GM23338 (cell line): ENCODE results near the gene CMTR1. TPM values are rescaled to one million over a fixed set of nuclear protein-coding genes. Genes with fewer than 3 reads are reported as not detected.

Experiments used
- ATAC-seq: fragments of 200-7000 bp; cut with Tn5 transposase; 3 replicates; pipeline ENCODE4 v1.9.1; 2020
- DNase-seq: peaks from one replicate; pipeline ENCODE4 v3.0.0-alpha.2; 2015; ENCODE audit warnings: low spot score
- H2AFZ ChIP-seq: fragments of 200-600 bp; sonication (generic); 2 replicates; pipeline ENCODE4 v1.8.0; 2016; ENCODE audit warnings: antibody characterized with exemption, mild to moderate bottlenecking, moderate library complexity
- H3F3A ChIP-seq: fragments of 200-600 bp; sonication (generic); replicated peaks from 2 replicates; pipeline ENCODE4 v1.8.0; 2017; ENCODE audit warnings: antibody characterized with exemption, mixed run types, low read depth
- H3K27ac ChIP-seq: fragments of 200-600 bp; sonication (generic); 2 replicates; pipeline ENCODE4 v1.6.1; 2016; ENCODE audit warnings: low read depth
- H3K27me3 ChIP-seq: fragments of 200-600 bp; sonication (generic); 2 replicates; pipeline ENCODE4 v1.8.0; 2016; ENCODE audit warnings: mild to moderate bottlenecking, mixed run types, moderate library complexity; ENCODE audit not compliant: insufficient read depth
- H3K36me3 ChIP-seq: fragments of 200-600 bp; sonication (generic); 2 replicates; pipeline ENCODE4 v1.8.0; 2016; ENCODE audit warnings: mild to moderate bottlenecking; ENCODE audit not compliant: insufficient read depth
- H3K4me1 ChIP-seq: fragments of 200-600 bp; sonication (generic); 2 replicates; pipeline ENCODE4 v1.8.0; 2016; ENCODE audit warnings: mild to moderate bottlenecking, moderate library complexity; ENCODE audit not compliant: insufficient read depth
- H3K4me2 ChIP-seq: fragments of 200-600 bp; sonication (generic); 2 replicates; pipeline ENCODE4 v1.7.1; 2017; ENCODE audit warnings: mixed run types
- H3K4me3 ChIP-seq: fragments of 200-600 bp; sonication (generic); 2 replicates; pipeline ENCODE4 v1.6.1; 2016; ENCODE audit warnings: mixed run types
- H3K79me2 ChIP-seq: fragments of 200-600 bp; sonication (generic); replicated peaks from 2 replicates; pipeline ENCODE4 v1.8.0; 2017; ENCODE audit warnings: mild to moderate bottlenecking; ENCODE audit not compliant: insufficient read depth
- H3K9me2 ChIP-seq: fragments of 200-600 bp; sonication (generic); 2 replicates; pipeline ENCODE4 v1.8.0; 2017; ENCODE audit not compliant: insufficient read depth
- H4K20me1 ChIP-seq: fragments of 200-600 bp; sonication (generic); replicated peaks from 2 replicates; pipeline ENCODE4 v1.8.0; 2017; ENCODE audit warnings: mild to moderate bottlenecking; ENCODE audit not compliant: insufficient read depth
- H3K27ac Mint-ChIP-seq: 2 replicates; pipeline ENCODE4 v1.8.0; 2020; ENCODE audit warnings: inconsistent platforms, mild to moderate bottlenecking, moderate library complexity, mixed read lengths
- H3K27me3 Mint-ChIP-seq: 3 replicates; pipeline ENCODE4 v1.8.0; 2022; ENCODE audit warnings: low read depth, mild to moderate bottlenecking, moderate library complexity, mixed read lengths, inconsistent platforms; ENCODE audit not compliant: insufficient read depth, poor library complexity
- H3K36me3 Mint-ChIP-seq: 3 replicates; pipeline ENCODE4 v1.8.0; 2021; ENCODE audit warnings: low read depth, mild to moderate bottlenecking, inconsistent platforms, moderate library complexity, mixed read lengths
- H3K4me1 Mint-ChIP-seq: 3 replicates; pipeline ENCODE4 v1.8.0; 2020; ENCODE audit warnings: mild to moderate bottlenecking, inconsistent platforms, mixed read lengths
- H3K4me3 Mint-ChIP-seq: 3 replicates; pipeline ENCODE4 v1.8.0; 2021; ENCODE audit warnings: moderate library complexity, mild to moderate bottlenecking, inconsistent platforms, mixed read lengths
- H3K9me3 Mint-ChIP-seq: 3 replicates; pipeline ENCODE4 v1.8.0; 2020; ENCODE audit warnings: moderate library complexity, mild to moderate bottlenecking, inconsistent platforms, mixed read lengths
- CREB1 ChIP-seq: fragments of 250-450 bp; sonication (Bioruptor Pico); IDR thresholded peaks from 2 replicates; pipeline ENCODE4 v1.5.0; 2020; ENCODE audit warnings: low read depth, mild to moderate bottlenecking, moderate library complexity
- EZH2 ChIP-seq: fragments of 200-600 bp; sonication (generic); IDR thresholded peaks from one replicate; pipeline ENCODE4 v1.8.0; 2017; ENCODE audit warnings: antibody characterized with exemption, mild to moderate bottlenecking, low read depth; ENCODE audit not compliant: unreplicated experiment
- EZH2phosphoT487 ChIP-seq: fragments of 200-600 bp; sonication (generic); IDR thresholded peaks from one replicate; pipeline ENCODE4 v1.8.1; 2018; ENCODE audit warnings: antibody characterized with exemption; ENCODE audit not compliant: unreplicated experiment
- JUNB ChIP-seq: IDR thresholded peaks from one replicate; pipeline ENCODE4 v1.6.1; 2016; ENCODE audit warnings: antibody characterized with exemption; ENCODE audit not compliant: unreplicated experiment
- NANOG ChIP-seq: IDR thresholded peaks from 2 replicates; pipeline ENCODE4 v1.6.1; 2016; ENCODE audit warnings: antibody characterized with exemption, borderline replicate concordance
- POLR2AphosphoS5 ChIP-seq: IDR thresholded peaks from 2 replicates; pipeline ENCODE4 v1.6.1; 2016; ENCODE audit warnings: antibody characterized with exemption, low read depth
- STAT1 ChIP-seq: IDR thresholded peaks from one replicate; pipeline ENCODE4 v1.6.1; 2016; ENCODE audit warnings: antibody characterized with exemption; ENCODE audit not compliant: unreplicated experiment
- ZNF114 ChIP-seq: fragments of 250-450 bp; sonication (Bioruptor Pico); IDR thresholded peaks from 2 replicates; pipeline ENCODE4 v1.5.0; 2020; ENCODE audit warnings: mild to moderate bottlenecking, moderate library complexity
- ZNF331 ChIP-seq: fragments of 250-450 bp; sonication (Bioruptor Pico); IDR thresholded peaks from 2 replicates; pipeline ENCODE4 v1.5.0; 2020; ENCODE audit warnings: low read depth, mild to moderate bottlenecking, moderate library complexity
- ZNF462 ChIP-seq: fragments of 250-450 bp; sonication (Bioruptor Pico); IDR thresholded peaks from 2 replicates; pipeline ENCODE4 v1.5.0; 2020; ENCODE audit warnings: mild to moderate bottlenecking, moderate library complexity
- polyA plus RNA-seq: library from polyadenylated mRNA; unstranded; fragments of >200 nt; fragmentation: Nextera tagmentation; extraction: Ambion mirVana; gene quantifications from 2 replicates; pipeline ENCODE4 v1.2.1, GENCODE V29; 2016
- total RNA-seq: library from RNA; depleted of rRNA; stranded (reverse); fragments of >200 nt; shearing (Covaris generic); gene quantifications from 2 replicates; pipeline ENCODE4 v1.2.3, GENCODE V29; 2014
- TF ChIP-seq, protein P1 (sequence below): IDR thresholded peaks from one replicate; pipeline ENCODE4 v1.6.1; 2018; ENCODE audit warnings: antibody characterized with exemption; ENCODE audit not compliant: unreplicated experiment
- TF ChIP-seq, protein P2 (sequence below), 2 experiments: fragments of 200-600 bp in 1 of 2; sonication (generic) in 1 of 2; conservative IDR thresholded peaks; 2 replicates each; pipeline versions ENCODE4 v1.5.1 to v1.6.1; 2016 to 2017; ENCODE audit warnings: antibody characterized with exemption in 2 of 2, low read depth in 2 of 2, mild to moderate bottlenecking in 2 of 2, moderate library complexity in 1 of 2
- TF ChIP-seq, protein P3 (sequence below): IDR thresholded peaks from 2 replicates; pipeline ENCODE4 v1.6.1; 2016; ENCODE audit warnings: antibody characterized with exemption

CMTR1 gene
- total and polyA plus RNA-seq, 2 experiments from 2014 or later = 7.3 to 36.4 TPM

DNA sequence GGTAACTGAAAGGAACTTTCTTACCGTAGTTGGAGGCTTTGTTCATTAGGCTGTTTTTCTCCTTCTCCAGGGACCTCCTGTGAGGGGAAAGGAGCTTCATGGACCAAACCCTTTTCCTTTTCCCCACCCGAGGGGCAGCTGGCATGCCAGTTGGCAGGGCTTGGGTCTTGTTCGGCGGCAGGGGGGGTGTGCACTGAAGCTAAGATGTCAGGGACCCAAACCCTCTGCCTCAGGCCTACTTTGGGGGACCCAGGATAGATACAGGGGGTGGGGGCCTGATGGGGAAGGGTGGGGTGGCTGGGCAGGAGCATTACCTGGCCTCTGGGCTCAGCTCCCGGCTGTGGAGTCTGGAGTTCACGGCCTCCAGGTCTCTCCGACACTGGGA is 51.8 kb downstream of the CMTR1 start:
- H3K27ac ChIP-seq = no peak overlapping the region
- no peak for DNase-seq
- H3K4me1 ChIP-seq = peaks cover 17% of the 10 kb centered on the region
- H3K4me2 ChIP-seq = no peak overlapping the region
- H4K20me1 ChIP-seq = no peaks in the 10 kb centered on the region; the same call in none of the 2 replicates
- Mint-ChIP-seq H3K36me3 (peaks cover 6% of the 10 kb centered on the region; the same call in 1 of the 3 replicates), H3K9me3 (no peaks in the 10 kb centered on the region), H3K4me3 (no peak overlapping the region), H3K27ac (no peak overlapping the region), H3K4me1 (peaks cover 30% of the 10 kb centered on the region), H3K27me3 (peaks cover 4% of the 10 kb centered on the region)
- H3F3A ChIP-seq = 0 out of 2 replicates have a peak, but pooled peaks cover 6% of the 10 kb centered on the region
- TF ChIP-seq EZH2phosphoT487 (no peak), EZH2 (no peak), ZNF462 (CRISPR knock-in tag) (no peak), JUNB (no peak), NANOG (no peak), ZNF114 (CRISPR knock-in tag) (no peak), POLR2AphosphoS5 (no peak), STAT1 (no peak), ZNF331 (CRISPR knock-in tag) (no peak), CREB1 (CRISPR knock-in tag) (no peak)
- TF ChIP-seq, protein P1, sequence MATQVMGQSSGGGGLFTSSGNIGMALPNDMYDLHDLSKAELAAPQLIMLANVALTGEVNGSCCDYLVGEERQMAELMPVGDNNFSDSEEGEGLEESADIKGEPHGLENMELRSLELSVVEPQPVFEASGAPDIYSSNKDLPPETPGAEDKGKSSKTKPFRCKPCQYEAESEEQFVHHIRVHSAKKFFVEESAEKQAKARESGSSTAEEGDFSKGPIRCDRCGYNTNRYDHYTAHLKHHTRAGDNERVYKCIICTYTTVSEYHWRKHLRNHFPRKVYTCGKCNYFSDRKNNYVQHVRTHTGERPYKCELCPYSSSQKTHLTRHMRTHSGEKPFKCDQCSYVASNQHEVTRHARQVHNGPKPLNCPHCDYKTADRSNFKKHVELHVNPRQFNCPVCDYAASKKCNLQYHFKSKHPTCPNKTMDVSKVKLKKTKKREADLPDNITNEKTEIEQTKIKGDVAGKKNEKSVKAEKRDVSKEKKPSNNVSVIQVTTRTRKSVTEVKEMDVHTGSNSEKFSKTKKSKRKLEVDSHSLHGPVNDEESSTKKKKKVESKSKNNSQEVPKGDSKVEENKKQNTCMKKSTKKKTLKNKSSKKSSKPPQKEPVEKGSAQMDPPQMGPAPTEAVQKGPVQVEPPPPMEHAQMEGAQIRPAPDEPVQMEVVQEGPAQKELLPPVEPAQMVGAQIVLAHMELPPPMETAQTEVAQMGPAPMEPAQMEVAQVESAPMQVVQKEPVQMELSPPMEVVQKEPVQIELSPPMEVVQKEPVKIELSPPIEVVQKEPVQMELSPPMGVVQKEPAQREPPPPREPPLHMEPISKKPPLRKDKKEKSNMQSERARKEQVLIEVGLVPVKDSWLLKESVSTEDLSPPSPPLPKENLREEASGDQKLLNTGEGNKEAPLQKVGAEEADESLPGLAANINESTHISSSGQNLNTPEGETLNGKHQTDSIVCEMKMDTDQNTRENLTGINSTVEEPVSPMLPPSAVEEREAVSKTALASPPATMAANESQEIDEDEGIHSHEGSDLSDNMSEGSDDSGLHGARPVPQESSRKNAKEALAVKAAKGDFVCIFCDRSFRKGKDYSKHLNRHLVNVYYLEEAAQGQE = no peak
- TF ChIP-seq, protein P2, sequence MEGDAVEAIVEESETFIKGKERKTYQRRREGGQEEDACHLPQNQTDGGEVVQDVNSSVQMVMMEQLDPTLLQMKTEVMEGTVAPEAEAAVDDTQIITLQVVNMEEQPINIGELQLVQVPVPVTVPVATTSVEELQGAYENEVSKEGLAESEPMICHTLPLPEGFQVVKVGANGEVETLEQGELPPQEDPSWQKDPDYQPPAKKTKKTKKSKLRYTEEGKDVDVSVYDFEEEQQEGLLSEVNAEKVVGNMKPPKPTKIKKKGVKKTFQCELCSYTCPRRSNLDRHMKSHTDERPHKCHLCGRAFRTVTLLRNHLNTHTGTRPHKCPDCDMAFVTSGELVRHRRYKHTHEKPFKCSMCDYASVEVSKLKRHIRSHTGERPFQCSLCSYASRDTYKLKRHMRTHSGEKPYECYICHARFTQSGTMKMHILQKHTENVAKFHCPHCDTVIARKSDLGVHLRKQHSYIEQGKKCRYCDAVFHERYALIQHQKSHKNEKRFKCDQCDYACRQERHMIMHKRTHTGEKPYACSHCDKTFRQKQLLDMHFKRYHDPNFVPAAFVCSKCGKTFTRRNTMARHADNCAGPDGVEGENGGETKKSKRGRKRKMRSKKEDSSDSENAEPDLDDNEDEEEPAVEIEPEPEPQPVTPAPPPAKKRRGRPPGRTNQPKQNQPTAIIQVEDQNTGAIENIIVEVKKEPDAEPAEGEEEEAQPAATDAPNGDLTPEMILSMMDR (conservative IDR thresholded peaks at IDR 0.05; ENCODE audit: low read depth in 2 of 2) = no peak
- TF ChIP-seq, protein P3, sequence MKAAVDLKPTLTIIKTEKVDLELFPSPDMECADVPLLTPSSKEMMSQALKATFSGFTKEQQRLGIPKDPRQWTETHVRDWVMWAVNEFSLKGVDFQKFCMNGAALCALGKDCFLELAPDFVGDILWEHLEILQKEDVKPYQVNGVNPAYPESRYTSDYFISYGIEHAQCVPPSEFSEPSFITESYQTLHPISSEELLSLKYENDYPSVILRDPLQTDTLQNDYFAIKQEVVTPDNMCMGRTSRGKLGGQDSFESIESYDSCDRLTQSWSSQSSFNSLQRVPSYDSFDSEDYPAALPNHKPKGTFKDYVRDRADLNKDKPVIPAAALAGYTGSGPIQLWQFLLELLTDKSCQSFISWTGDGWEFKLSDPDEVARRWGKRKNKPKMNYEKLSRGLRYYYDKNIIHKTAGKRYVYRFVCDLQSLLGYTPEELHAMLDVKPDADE = no peak
- H2AFZ ChIP-seq = no peak overlapping the region
- no peaks in the 10 kb centered on the region for H3K36me3 ChIP-seq
- no peak for ATAC-seq
- no peaks in the 10 kb centered on the region for H3K27me3 ChIP-seq
- no peak overlapping the region for H3K4me3 ChIP-seq
- H3K9me2 ChIP-seq = no peaks in the 10 kb centered on the region
- H3K79me2 ChIP-seq = no peaks in the 10 kb centered on the region
